Right atrium auricular region (tissue), 2 donors: Measurements from ENCODE around the gene TUBA1C. TPM values are rescaled to one million over a fixed set of nuclear protein-coding genes. Genes with fewer than 3 reads are reported as not detected.

ENCODE experiments used
- DNase-seq: peaks from one replicate; pipeline ENCODE4 v3.0.0-alpha.2; 2019; ENCODE audit warnings: low spot score
- H3K27ac ChIP-seq, 2 donors: fragments of 200-600 bp; sonication (generic); 1 replicate in 1 of 2; 2 replicates in 1 of 2; pipeline ENCODE4 v1.5.1; 2016 to 2019
- H3K27me3 ChIP-seq, 2 donors: fragments of 200-600 bp; sonication (generic); one replicate each; pipeline versions ENCODE4 v1.5.1 to v1.6.0; 2017 to 2019
- H3K36me3 ChIP-seq: fragments of 200-600 bp; sonication (generic); one replicate; pipeline ENCODE4 v1.5.1; 2016
- H3K4me1 ChIP-seq, 2 donors: fragments of 200-600 bp; sonication (generic); one replicate each; pipeline versions ENCODE4 v1.5.1 to v1.6.0; 2017 to 2019
- H3K4me3 ChIP-seq, 2 donors: fragments of 200-600 bp; sonication (generic); 1 replicate in 1 of 2; 2 replicates in 1 of 2; pipeline ENCODE4 v1.5.1; 2017 to 2019; ENCODE audit warnings: mild to moderate bottlenecking in 1 of 2, moderate library complexity in 1 of 2
- H3K9me3 ChIP-seq, 2 donors: fragments of 200-600 bp; sonication (generic); one replicate each; pipeline ENCODE4 v1.5.1; 2019
- total RNA-seq, 2 donors: library from RNA; depleted of rRNA; stranded (reverse); fragments of >200 nt; gene quantifications; one replicate each; pipeline ENCODE4 v1.1.0, GENCODE V29; 2016
- TF ChIP-seq, protein P1 (sequence below), 2 donors: fragments of 200-600 bp; sonication (generic); IDR thresholded peaks; one replicate each; pipeline ENCODE4 v1.5.1; 2019; ENCODE audit warnings: antibody characterized with exemption in 2 of 2

TUBA1C gene
- total RNA-seq, 2 donors from 2014 or later: 64.4 to 145 TPM

DNA sequence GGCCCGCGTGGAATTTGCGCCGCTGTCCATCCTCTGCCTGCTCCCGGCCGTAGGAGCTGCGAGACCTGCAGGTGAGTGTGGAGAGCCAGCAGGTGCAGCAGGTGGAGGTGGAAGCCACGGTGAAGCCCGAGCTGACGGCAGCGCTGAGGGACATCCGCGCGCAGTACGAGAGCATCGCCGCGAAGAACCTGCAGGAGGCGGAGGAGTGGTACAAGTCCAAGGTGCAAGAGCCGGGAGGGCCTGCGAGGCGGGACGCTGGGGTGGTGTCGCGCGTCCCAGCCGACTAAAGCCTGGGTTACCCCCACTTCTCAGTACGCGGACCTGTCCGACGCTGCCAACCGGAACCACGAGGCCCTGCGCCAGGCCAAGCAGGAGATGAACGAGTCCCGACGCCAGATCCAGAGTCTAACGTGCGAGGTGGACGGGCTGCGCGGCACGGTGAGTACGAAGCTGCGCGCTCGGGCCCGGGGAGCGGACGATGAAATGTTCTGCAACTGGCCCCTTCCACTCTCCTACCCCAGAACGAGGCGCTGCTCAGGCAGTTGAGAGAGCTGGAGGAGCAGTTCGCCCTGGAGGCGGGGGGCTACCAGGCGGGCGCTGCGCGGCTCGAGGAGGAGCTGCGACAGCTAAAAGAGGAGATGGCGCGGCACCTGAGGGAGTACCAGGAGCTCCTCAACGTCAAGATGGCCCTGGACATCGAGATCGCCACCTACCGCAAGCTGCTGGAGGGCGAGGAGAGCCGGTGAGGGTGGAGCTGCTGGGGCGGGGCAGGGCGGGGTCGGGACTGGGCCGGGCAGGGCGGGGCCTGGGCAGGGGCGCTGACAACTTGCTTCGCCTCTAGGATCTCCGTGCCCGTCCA, 32.2 kb downstream of the TUBA1C start:
- Histone ChIP-seq H3K9me3 (no peaks in the 10 kb centered on the region), H3K4me1 (peaks cover 0 to 37% of the 10 kb centered on the region in 2 donors), H3K4me3 (peak overlapping the region in 1 of 2 donors; percentile 33), H3K27me3 (peaks cover 20 to 36% of the 10 kb centered on the region in 2 donors), H3K27ac (no peak overlapping the region), H3K36me3 (no peaks in the 10 kb centered on the region)
- DNase-seq: no peak
- TF ChIP-seq, protein P1, sequence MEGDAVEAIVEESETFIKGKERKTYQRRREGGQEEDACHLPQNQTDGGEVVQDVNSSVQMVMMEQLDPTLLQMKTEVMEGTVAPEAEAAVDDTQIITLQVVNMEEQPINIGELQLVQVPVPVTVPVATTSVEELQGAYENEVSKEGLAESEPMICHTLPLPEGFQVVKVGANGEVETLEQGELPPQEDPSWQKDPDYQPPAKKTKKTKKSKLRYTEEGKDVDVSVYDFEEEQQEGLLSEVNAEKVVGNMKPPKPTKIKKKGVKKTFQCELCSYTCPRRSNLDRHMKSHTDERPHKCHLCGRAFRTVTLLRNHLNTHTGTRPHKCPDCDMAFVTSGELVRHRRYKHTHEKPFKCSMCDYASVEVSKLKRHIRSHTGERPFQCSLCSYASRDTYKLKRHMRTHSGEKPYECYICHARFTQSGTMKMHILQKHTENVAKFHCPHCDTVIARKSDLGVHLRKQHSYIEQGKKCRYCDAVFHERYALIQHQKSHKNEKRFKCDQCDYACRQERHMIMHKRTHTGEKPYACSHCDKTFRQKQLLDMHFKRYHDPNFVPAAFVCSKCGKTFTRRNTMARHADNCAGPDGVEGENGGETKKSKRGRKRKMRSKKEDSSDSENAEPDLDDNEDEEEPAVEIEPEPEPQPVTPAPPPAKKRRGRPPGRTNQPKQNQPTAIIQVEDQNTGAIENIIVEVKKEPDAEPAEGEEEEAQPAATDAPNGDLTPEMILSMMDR (IDR thresholded peaks at IDR 0.05): peak in 1 of 2 donors; percentile 8

DNA sequence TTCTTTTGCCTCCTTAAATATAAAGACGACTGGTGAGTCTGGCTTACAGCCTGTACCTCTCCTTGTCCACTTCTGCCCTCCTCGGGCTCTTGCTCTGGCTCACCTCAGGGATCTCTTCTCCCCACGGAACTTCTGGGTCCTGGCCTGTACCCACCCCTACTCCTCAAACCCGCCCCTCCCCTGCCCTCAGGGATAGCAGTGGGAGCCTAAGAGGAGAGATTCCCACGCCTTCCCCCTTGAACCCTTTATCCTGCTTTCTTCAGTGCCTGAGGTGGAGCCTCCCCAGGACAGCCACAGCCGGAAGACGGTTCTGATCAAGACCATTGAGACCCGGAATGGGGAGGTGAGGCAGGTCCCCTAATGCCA, 32.8 kb downstream of the TUBA1C start:
- TF ChIP-seq, protein P1 (IDR thresholded peaks at IDR 0.05): no peak
- no peak for DNase-seq
- peak overlapping the region in 1 of 2 donors; percentile 33 for H3K4me3 ChIP-seq
- H3K36me3 ChIP-seq: no peaks in the 10 kb centered on the region
- H3K4me1 ChIP-seq: peaks cover 0 to 34% of the 10 kb centered on the region in 2 donors
- no peak overlapping the region for H3K27ac ChIP-seq
- H3K27me3 ChIP-seq: peaks cover 20 to 36% of the 10 kb centered on the region in 2 donors
- H3K9me3 ChIP-seq: no peaks in the 10 kb centered on the region

DNA sequence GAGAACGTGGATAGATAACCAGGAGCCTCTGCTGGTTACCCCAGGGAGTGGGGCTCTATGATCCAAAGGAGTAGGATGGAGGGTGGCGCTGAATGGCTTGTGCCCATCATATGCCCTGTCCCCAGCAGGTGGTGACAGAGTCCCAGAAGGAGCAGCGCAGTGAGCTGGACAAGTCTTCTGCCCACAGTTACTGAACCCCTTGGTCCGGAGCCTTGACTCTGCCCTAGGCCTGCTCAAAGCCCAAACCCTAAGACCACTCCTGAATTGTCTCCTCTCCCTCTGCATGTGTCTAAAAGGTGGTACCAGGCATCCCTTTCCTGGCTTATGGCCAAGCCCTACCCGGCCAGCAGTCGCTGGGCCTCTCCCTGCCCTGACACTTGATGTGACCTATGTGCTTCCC, 33.3 kb downstream of the TUBA1C start:
- Histone ChIP-seq H3K27me3 (peaks cover 20 to 36% of the 10 kb centered on the region in 2 donors), H3K36me3 (no peaks in the 10 kb centered on the region), H3K4me3 (no peak overlapping the region), H3K9me3 (no peaks in the 10 kb centered on the region), H3K4me1 (peaks cover 0 to 29% of the 10 kb centered on the region in 2 donors), H3K27ac (no peak overlapping the region)
- DNase-seq: no peak
- TF ChIP-seq, protein P1 (IDR thresholded peaks at IDR 0.05): no peak

DNA sequence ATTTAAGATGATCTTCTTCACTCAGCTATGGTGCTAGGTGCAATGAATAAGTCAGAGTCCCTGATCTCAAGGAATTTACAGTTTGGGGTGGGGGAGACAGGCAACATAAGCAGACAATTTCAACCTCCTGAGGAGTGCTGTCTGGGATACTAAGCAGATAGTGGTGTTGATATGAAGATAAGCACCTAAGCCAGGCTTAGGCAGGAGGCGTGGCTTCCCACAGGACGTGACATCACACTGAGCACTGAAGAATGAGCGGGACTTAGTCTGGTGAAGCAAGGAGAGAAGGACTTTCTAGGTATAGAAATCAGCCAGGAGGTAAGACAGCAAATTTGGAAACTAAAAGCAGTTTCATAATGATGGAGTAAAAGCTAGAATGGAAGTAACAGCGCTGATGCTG, 36.9 kb downstream of the TUBA1C start:
- peaks cover 7 to 21% of the 10 kb centered on the region in 2 donors for H3K27me3 ChIP-seq
- no peak overlapping the region for H3K4me3 ChIP-seq
- no peaks in the 10 kb centered on the region for H3K36me3 ChIP-seq
- peaks cover 0 to 10% of the 10 kb centered on the region in 2 donors for H3K4me1 ChIP-seq
- no peak overlapping the region for H3K27ac ChIP-seq
- no peak for DNase-seq
- H3K9me3 ChIP-seq: no peaks in the 10 kb centered on the region
- TF ChIP-seq, protein P1 (IDR thresholded peaks at IDR 0.05): no peak

DNA sequence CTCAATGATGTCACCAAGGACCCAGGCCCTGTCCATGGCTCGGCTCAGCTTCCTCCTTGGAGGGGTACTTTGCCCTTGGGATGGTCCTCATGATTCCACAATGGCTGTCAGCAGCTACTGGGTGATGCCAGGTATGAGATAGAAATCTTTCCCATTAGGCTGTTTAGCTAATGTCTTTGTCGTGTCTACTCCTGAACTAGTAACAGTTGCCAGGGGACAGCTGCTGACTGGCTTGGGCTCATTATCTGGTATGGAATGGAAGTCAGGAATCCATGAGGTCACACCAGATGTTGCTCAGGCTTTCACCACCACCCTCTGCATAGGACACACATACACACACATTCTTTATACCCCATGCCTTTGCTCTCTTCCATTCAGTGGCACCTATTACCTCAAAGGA, 39.3 kb downstream of the TUBA1C start:
- Histone ChIP-seq H3K27ac (no peak overlapping the region), H3K36me3 (no peaks in the 10 kb centered on the region), H3K27me3 (no peaks in the 10 kb centered on the region), H3K9me3 (no peaks in the 10 kb centered on the region), H3K4me1 (no peaks in the 10 kb centered on the region), H3K4me3 (no peak overlapping the region)
- TF ChIP-seq, protein P1 (IDR thresholded peaks at IDR 0.05): no peak
- DNase-seq: no peak
